Activated T-cell treated with anti-CD3 and anti-CD28 coated beads for 24 hours (primary cell): ENCODE measurements around the gene GRAMD1A.

Source experiments
- DNase-seq: peaks from one replicate; pipeline ENCODE4 v3.0.0-alpha.2; 2020; ENCODE audit warnings: low read depth

GRAMD1A gene

DNA sequence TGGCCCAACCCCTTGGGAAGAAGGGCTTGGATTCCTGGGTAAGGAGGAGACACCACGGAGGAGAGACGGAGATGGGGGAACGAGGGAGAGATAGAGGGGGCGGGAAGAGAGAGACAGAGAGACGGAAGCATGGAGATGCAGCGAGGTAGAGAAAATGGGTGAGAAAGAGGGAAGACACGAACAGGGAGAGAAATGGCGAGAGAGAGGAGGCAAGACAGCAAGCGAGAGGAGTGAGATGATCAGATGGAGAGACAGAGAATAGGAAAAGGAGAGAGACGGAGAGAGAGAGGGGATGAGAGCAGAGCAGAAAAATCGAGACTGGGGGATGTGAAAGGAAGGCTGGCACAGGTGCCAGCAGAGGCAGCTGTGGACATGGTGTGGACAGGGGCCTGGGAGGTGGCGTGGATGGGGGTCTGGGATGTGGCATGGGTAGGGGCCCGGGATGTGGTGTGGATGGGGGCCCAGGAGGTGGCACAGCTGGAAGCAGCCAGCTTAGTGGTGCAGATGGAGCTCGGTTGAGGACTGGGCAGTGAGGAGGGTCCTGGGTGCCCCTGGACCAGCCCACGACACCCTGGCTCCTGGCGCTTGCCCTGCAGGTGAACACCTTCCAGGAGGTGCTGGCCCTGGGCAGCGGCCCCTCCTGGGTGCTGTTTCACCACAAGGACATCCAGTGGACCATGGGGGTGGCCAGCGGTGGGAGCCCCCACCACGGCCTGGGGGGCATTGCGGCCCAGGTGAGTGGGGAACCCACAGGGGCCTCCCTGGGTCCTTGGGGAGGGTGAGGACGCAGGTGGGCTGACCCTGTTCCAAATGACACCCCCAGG lies 75.3 kb downstream of the GRAMD1A start:
- DNase-seq = no peak

DNA sequence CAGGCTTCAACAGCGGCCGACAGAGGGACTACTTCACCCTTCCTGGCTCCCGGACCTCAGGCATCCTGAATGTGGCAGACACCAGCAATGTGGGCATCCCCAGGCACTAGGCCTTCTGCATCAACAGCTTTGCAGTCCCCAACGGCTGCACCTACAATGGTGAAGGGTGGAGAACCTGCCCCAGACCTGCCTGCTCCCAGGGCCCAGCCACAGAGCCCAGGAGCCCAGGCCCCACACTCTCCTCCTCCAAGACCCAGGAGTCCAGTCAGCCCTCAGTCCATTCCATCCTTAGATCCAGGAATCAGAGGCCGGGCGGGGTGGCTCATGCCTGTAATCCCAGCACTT lies 75.9 kb downstream of the GRAMD1A start:
- no peak for DNase-seq
